Kidney epithelial cell (primary cell): ENCODE results near the gene SPAG16. TPM values are rescaled to one million over a fixed set of nuclear protein-coding genes. Genes with fewer than 3 reads are reported as not detected.

ENCODE experiments used
- DNase-seq: peaks from one replicate; pipeline ENCODE4 v3.0.0-alpha.2; 2010; ENCODE audit warnings: low read depth
- H3K27me3 ChIP-seq: 2 replicates; pipeline ENCODE4 v1.6.0; 2011; ENCODE audit warnings: low read length; ENCODE audit not compliant: control insufficient read depth, insufficient read depth
- H3K36me3 ChIP-seq: 2 replicates; pipeline ENCODE4 v1.5.1; 2011; ENCODE audit warnings: low read length; ENCODE audit not compliant: control insufficient read depth, insufficient read depth
- H3K4me3 ChIP-seq: 2 replicates; pipeline ENCODE4 v1.5.1; 2011; ENCODE audit warnings: low read depth, mild to moderate bottlenecking, control low read depth, low read length
- CTCF ChIP-seq: IDR thresholded peaks from 2 replicates; pipeline ENCODE4 v1.5.1; 2011; ENCODE audit warnings: mild to moderate bottlenecking, moderate library complexity, low read length, control low read depth, inconsistent platforms; ENCODE audit not compliant: insufficient read depth, poor library complexity, severe bottlenecking
- total RNA-seq: library from RNA; depleted of rRNA; stranded (reverse); fragments of >200 nt; gene quantifications from 2 replicates; pipeline ENCODE4 v1.2.3, GENCODE V29; 2015

The SPAG16 gene
- total RNA-seq, 1 donor from 2014 or later = 16.1 TPM

DNA sequence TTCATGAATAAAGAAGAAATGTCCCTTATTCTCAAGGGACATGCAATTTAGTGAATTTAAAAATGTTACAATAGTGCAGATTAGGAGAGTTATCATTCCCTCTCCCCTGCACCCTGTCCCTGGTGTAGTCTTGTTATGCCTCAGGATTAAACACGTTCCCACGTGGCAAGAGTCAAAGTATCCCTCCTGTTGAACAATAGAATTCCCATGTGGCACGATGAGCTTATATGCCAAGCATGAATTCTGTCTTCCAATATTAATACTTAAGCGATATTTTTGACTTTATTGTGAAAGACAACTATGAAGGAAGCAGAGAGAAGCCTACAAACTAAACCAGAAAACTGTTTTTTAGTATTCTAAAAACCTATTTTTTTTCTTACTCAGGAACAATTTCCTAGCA is 36.7 kb upstream of the SPAG16 start:
- DNase-seq = no peak
- TF ChIP-seq CTCF = no peak
- no peaks in the 10 kb centered on the region for H3K36me3 ChIP-seq
- H3K27me3 ChIP-seq = no peaks in the 10 kb centered on the region
- H3K4me3 ChIP-seq = no peak overlapping the region

DNA sequence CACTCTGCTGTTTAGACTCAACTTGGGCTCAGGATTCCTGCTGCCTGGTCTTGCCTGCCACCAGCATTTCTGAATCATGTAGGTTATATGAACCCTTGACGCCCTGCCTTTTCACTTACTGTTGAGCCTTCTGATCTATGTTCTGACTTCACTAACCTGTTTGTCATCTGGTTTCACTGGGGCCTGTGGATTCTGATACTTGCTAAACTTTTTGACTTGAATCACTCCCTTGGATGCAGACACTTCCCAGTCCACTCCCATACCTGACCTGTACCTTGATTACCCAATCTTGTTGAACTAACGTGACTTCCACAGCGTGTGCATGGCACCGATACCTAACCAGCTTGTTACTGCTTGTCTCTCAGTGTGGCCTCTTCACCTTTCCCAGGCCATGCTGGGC is 35.6 kb upstream of the SPAG16 start:
- no peaks in the 10 kb centered on the region for H3K36me3 ChIP-seq
- DNase-seq = no peak
- no peaks in the 10 kb centered on the region for H3K27me3 ChIP-seq
- H3K4me3 ChIP-seq = no peak overlapping the region
- no peak for TF ChIP-seq CTCF

GRCh38 chr2:213249502-213249901 is 34.8 kb upstream of the SPAG16 start:
- Histone ChIP-seq H3K36me3 (no peaks in the 10 kb centered on the region), H3K4me3 (no peak overlapping the region), H3K27me3 (no peaks in the 10 kb centered on the region)
- TF ChIP-seq CTCF = no peak
- DNase-seq = no peak

- H3K27me3 ChIP-seq = no peaks in the 10 kb centered on the region
- TF ChIP-seq CTCF = peak; percentile 48
- no peaks in the 10 kb centered on the region for H3K36me3 ChIP-seq
- DNase-seq = peak; percentile 18
- no peak overlapping the region for H3K4me3 ChIP-seq
Measured at GRCh38 chr2:213251618-213252017, 32.6 kb upstream of the SPAG16 start.

GRCh38 chr2:213252206-213252605 is 32.1 kb upstream of the SPAG16 start:
- H3K36me3 ChIP-seq = no peaks in the 10 kb centered on the region
- H3K27me3 ChIP-seq = no peaks in the 10 kb centered on the region
- no peak overlapping the region for H3K4me3 ChIP-seq
- TF ChIP-seq CTCF = no peak
- no peak for DNase-seq

DNA sequence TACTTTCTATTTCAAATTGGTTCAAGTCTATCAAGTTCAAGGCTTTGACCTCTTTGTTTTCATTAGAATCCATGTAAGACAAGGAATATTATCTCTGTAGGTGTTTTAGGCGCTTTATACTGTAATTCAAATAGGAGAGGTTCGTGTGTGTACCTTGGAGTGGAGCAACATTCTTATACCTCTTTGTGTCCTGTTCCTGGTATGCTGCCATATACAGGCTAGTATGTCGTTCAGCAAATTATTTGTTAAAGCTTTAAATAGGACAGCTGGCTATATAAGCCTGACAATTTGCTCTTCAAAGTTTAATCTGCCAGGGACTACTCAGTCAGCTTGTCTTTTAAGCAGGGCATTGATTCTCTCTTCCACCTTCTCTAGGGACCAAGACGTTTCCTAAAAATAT is 31.1 kb upstream of the SPAG16 start:
- Histone ChIP-seq H3K27me3 (no peaks in the 10 kb centered on the region), H3K4me3 (no peak overlapping the region), H3K36me3 (no peaks in the 10 kb centered on the region)
- TF ChIP-seq CTCF = no peak
- DNase-seq = no peak
